Myocyte (in vitro differentiated cells): Measurements from ENCODE around the gene TFE3. TPM values are rescaled to one million over a fixed set of nuclear protein-coding genes. Genes with fewer than 3 reads are reported as not detected.

Experiments used
- DNase-seq: peaks from one replicate; pipeline ENCODE4 v3.0.0-alpha.2; 2012; ENCODE audit warnings: low read depth
- polyA plus RNA-seq: library from polyadenylated mRNA; unstranded; fragments of >200 nt; gene quantifications from one replicate; pipeline ENCODE4 v1.2.1, GENCODE V29; 2012; ENCODE audit warnings: missing spikeins
- total RNA-seq: library from RNA; depleted of rRNA; stranded (reverse); fragments of >200 nt; gene quantifications from 2 replicates; pipeline ENCODE4 v1.2.3, GENCODE V29; 2014

Gene TFE3
- 36.9 and 39.6 TPM in 2 replicates for total RNA-seq
- 61.4 TPM for polyA plus RNA-seq

GRCh38 chrX:49043220-49043986 lies at the start of gene TFE3:
Gene TFE3 (minus strand): TSS chrX:49043357. CDS start chrX:49043226, 131 bp downstream.
- DNase-seq: peak; percentile 98

- no peak for DNase-seq
These were observed 46.4 kb upstream of the TFE3 start for GRCh38 chrX:49089553-49089952.

GRCh38 chrX:49082271-49082871 lies 39.2 kb upstream of the TFE3 start:
- DNase-seq: no peak

- DNase-seq: peak; percentile 73
These were observed 36.6 kb upstream of the TFE3 start, which contains the start of gene WDR45 for GRCh38 chrX:49079489-49080428. Gene WDR45 (minus strand): TSS chrX:49079887. CDS start chrX:49078095, 1,792 bp downstream.

- DNase-seq: no peak
These were observed 34.8 kb upstream of the TFE3 start for GRCh38 chrX:49077941-49078340.

- no peak for DNase-seq
These were observed 32.2 kb upstream of the TFE3 start for GRCh38 chrX:49075347-49075746.

GRCh38 chrX:49073601-49074575 lies 30.7 kb upstream of the TFE3 start, which contains the start of gene PRAF2:
Gene PRAF2 (minus strand): TSS chrX:49074002. CDS start chrX:49073987, 15 bp downstream.
- peak; percentile 90 for DNase-seq

- DNase-seq: no peak
These were observed 29.5 kb upstream of the TFE3 start for GRCh38 chrX:49072712-49073095.

GRCh38 chrX:49071877-49072711 lies 28.9 kb upstream of the TFE3 start:
- DNase-seq: no peak

- DNase-seq: no peak
These were observed 27.8 kb upstream of the TFE3 start for GRCh38 chrX:49070988-49071387.

GRCh38 chrX:49069038-49069437 lies 25.9 kb upstream of the TFE3 start:
- no peak for DNase-seq

GRCh38 chrX:49067285-49068120 lies 24.3 kb upstream of the TFE3 start:
- no peak for DNase-seq

- no peak for DNase-seq
These were observed 23.5 kb upstream of the TFE3 start for GRCh38 chrX:49066690-49067089.

GRCh38 chrX:49066278-49066677 lies 23.1 kb upstream of the TFE3 start:
- DNase-seq: no peak

- DNase-seq: no peak
These were observed 21.6 kb upstream of the TFE3 start for GRCh38 chrX:49064735-49065134.

GRCh38 chrX:49064303-49064702 lies 21.1 kb upstream of the TFE3 start:
- DNase-seq: no peak

GRCh38 chrX:49063715-49064114 lies 20.6 kb upstream of the TFE3 start:
- DNase-seq: no peak

- DNase-seq: no peak
These were observed 18.8 kb upstream of the TFE3 start for GRCh38 chrX:49061916-49062315.
